GM21447 (cell line): ENCODE data around the gene KRT13.

Experiments used
- ATAC-seq: cut with Tn5 transposase; IDR thresholded peaks from one replicate; pipeline ENCODE4 v1.9.1; 2021; ENCODE audit not compliant: unreplicated experiment

The KRT13 gene

DNA sequence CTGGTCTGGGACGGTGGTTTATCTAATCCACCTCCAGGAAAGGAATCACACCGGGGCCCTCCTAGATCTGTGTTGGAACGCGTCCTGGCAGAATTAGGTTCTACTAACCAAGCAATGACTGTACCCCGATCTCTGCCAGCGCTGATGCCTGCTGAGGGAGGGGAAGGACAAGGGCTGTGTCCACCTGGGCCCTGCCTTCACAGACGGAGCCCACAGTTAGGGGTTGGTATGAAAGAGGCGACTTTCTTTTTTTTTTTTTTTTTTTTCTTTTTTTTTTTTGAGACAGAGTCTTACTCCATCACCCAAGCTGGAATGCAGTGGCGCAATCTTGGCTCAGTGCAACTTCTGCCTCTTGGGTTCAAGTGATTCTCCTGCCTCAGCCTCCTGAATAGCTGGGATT, 32.6 kb upstream of the KRT13 start:
- no peak for ATAC-seq

DNA sequence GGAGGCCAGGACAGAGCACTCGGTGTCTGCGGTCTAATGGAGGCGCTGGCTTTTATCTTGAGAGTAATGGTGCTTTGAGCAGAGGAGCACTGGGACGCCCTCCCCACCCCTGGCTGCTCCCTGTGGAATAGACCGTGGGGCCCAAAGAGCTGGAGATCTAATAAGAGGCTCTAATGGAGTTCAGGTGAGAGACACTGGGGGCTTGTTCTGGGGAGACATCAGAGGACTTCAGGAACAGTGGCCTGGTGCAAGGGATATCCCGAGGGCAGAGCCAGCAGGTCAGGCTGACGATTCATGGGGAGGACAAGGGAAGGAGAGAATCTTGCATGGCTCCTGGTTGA, 32.2 kb upstream of the KRT13 start:
- ATAC-seq = no peak

GRCh38 chr17:41536741-41537613, 31.6 kb upstream of the KRT13 start:
- ATAC-seq = no peak

DNA sequence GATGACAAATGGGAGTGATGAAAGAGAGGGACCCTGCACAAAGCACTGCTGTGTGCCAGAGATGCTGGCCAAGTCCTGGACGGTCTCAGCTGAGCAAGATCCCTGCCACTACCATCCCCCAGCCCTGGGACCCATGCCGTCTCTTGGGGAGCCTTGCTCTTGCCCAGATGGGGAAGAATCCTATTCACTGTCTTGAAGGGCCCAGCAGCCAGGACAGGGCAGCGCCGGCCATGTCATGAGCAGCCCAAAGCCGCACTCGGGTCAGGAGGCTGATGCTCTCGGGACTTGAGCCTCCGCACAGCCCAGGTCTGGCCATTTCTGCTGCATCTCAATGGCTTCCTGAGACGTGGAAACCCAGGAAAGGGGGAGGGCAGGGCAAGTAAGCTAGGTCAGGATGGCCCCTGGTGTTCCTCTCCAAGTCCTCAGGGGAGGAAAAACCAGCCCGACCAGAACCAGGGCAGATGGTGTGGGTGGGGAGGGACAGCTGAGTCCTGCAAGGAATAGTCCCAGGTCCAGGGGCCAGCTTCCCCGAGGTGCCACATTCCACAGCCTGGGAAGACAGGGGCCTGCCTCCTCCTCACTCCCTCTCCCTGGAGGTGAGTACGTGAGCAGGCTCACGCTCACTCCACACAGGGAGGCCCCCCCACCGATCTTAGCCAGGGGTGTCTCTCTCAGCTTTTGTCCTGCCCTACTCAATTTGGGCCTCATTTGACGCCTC, 30.5 kb upstream of the KRT13 start:
- no peak for ATAC-seq

- no peak for ATAC-seq
These were observed 29.6 kb upstream of the KRT13 start for GRCh38 chr17:41534899-41535546.

DNA sequence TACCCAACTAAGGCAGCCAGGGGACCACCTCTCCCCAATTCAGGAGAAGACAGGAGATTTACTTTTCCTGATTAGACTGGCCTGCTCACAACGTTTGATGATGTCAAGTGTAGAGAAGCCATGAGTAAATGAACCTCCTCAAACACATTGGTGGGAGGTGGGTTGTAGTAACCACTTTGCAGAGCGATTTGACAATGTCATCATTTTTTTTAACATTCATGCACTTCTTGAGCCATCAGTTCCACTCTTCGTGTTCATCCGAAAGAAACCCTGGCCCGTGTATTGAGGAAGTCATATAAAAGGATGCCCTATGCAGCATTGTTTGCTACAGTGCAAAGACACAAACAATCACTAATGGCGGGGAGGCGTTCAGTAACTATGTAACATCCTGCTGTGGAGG, 28.2 kb upstream of the KRT13 start:
- no peak for ATAC-seq

DNA sequence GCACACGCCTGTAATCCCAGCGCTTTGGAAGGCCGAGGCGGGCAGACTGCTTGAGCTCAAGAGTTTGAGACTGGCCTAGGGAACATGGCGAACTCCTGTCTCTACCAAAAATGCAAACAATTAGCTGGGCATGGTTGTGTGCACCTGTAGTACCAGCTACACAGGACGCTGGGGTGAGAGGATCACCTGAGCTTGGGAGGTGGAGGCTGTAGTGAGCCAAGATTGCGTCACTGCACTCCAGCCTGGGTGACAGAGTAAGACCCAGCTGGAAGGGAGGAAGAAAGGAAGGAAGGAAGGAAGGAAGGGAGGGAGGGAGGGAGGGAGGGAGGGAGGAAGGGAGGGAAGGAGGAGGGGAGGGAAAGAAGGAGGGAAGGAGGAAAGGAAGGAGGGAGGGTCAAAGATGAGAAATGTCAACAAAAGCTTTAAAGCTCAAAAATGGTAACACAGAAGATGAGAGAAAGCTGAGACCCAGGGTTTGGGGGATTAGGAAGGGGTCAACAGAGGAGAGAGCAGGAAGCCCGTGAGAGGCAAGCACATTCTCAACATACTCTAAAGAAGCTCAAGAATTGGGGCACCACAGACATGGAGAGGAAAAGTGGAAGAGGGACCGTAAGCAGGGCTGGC, 27.6 kb upstream of the KRT13 start:
- ATAC-seq = no peak

DNA sequence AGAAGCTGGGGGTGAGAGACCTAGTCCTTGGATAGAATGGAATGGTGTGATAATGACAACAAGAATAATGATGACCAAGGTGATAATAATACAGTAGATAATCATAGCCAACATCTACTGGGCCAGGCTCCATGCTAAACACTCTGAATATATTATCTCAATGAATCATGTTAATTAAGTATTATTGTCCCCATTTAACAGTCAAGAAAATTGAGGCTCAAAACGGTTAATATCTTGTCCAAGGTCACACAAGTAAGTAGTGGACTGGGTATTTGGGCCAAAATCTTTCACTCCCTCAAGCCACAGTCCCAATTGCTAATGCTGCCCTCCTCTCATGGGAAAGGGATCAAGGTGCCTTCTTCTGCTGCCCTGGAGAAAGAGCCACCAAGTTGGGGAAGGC, 26.6 kb upstream of the KRT13 start:
- no peak for ATAC-seq

- ATAC-seq = no peak
These were observed 24.9 kb upstream of the KRT13 start for GRCh38 chr17:41530062-41531048.

GRCh38 chr17:41529491-41529915, 24.1 kb upstream of the KRT13 start:
- no peak for ATAC-seq

GRCh38 chr17:41528959-41529353, 23.5 kb upstream of the KRT13 start:
- no peak for ATAC-seq

DNA sequence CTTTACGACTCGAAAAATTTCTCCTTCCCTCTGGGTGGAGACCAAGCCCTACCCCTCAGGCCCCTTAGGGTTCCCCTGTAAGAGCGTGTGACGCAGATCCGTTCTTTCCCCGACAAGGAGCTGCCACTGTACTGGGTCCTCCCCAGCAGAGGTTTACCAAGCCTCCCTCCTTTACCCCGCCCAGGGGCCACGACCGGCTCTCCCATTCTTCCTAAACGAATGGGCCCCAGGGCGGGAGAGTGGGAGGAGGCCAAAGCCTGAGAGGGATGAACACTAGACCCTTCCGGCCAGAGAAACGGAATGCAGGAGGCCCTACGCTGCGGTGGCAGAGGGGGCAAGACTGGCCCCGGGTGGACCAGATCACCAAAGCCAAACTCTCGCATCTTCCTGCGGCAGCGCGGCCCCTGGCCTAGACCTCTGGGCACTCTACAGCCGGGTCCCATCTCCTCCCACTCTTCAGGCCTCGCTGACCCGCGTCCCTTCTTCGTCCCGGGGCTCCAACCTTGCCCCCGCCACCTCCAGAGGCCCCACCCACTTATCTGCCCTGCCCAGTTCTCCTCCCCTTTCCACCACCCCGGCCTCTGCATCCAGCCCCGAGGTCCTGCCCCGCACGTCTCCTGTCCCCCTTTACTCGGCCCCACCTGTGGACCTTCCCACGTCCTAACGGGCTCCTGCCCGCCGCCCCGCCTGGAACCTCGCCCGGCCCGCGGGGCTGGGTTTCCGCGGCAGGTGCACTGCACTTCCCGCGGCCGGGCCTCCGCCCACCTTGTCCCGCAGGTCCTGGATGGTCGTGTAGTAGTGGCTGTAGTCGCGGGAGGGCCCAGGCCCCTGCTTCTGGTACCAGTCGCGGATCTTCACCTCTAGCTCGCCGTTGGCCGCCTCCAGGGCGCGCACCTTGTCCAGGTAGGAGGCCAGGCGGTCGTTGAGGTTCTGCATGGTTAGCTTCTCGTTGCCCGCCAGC, 21.9 kb upstream of the KRT13 start:
- ATAC-seq = no peak

DNA sequence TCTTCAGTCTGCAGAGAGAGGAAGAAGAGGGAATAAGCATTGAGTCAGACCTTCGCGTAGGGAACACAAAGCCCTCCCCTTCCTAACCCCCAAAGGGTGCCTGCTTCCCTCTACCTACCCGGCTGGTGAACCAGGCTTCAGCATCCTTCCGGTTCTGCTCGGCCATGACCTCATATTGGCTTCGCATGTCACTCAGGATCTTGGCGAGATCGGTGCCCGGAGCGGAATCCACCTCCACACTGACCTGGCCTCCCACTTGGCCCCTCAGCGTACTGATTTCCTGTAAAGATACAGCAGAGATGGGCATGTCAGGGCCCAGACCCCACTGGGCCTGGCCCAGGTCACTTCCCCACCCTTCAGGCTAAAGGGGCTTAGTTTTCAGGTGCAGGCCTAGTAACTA, 18.8 kb upstream of the KRT13 start:
- ATAC-seq = no peak

GRCh38 chr17:41523787-41524186, 18.4 kb upstream of the KRT13 start:
- ATAC-seq = no peak

DNA sequence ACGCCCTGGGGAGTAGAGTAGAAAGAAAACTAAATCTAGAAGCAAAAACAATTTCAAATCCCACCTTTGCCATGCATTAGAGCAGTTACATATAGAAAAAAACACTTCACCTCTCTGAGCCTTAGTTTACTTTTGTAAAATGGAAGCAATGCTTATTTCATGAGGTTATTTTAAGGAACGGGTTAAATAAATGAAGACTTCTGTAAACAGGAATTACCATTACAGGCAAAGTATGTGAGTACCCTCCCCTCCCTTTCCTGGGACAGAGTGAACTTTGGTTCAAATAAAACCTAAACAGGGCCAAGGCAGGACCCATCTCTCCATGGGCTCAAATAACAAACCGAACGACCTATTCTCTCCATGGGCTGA, 17.8 kb upstream of the KRT13 start:
- ATAC-seq = no peak

DNA sequence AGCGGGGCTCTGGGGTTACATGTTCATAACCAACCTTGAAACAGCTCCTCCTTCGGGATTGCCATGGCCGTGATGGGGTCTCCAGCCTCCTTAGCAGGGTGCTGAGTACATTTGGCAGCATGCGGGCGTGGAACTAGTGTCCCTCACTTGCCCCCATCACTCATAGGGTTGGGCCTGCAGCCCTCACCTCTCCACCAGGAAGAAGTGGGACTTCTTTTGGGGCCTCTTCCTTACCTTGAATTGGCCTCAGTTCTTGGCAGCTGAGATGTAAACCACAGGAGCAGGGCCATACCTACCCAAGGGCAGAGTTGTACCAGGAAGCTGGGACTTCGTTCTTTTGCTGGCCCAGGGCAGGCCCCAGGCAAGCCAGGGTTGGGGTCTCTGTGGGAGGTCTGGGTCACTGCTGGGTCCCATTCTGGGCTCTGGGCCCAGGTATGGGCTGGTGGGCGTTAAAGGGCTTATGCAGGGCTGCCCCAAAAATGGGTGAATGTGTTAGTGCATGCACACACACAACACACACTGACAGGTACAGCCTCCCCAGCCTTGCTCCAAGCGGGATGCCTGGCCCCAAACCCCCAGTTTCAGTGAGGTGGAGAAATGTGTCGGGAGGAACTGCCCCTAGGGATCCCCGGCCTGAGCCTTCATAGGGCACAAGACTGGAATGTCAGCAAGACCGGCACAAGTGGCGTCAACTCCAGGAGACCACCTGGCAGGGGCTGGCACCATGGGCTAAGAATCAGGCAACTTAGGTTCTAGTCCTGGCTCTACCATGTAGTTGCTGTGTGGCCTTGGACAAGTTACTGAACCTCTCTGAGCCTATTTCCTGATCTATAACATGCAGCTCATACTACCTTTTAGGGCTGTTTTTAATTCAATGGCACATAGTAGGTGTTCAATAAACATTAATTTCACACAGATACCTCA, 17.2 kb upstream of the KRT13 start:
- ATAC-seq = no peak

DNA sequence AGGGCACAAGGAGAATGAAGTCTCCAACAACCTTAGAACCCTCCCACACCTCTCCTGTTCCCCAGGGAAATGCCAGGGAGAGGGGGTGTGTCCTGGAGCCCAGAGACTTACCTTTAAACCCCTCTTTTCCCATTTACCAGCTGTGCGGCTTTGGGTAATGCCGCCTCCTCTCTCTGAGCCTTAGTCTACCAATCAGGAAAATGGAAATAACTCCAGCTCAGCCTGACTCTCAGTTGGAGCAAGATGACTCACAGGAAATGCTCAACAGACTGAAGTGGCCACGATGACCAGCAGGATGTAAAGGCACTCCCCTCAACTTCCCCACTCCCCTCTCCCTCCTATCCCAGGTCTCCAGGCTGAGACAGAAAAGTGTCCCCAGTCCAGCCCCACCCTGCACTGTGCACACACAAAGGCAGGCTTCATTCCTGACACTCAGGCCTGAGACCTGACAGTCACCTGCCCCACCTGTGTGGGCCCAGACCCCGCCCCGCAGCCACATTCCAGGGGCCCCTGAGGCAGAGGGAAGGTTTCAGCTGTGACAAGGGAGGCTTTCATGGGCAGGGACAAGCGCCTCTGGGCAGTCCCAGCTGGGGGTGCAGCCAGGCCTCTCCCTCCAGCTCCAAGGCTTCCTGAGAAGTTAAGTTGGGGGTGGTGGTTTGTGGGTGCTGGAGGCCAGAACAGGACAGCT, 16.3 kb upstream of the KRT13 start:
- no peak for ATAC-seq
